ENCODE measurements around the gene KIF13A. TPM values are rescaled to one million over a fixed set of nuclear protein-coding genes. Genes with fewer than 3 reads are reported as not detected.

Gene KIF13A
- total RNA-seq, 4 donors from 2014 or later: 39.6 to 51.6 (median 43.2) TPM

DNA sequence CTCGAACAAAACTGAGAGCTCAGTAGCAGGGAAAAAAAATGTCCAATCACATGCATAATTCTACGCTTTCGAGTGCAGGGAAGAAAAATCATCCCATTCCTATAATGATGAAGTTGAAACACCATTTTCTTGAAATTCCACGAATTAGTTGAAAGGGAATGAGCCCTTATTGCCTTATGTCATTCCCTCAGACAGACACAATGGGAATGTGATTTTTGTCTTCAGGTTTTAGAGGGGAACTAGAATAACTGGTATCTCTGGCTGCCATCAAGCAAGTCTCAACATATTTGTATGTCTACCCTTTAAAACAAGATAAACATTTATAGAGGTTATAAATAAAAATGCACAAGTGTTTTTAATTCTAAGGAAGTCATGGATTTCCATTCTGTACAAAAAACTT is 87.9 kb downstream of the KIF13A start:
- no peaks in the 10 kb centered on the region for H3K27me3 ChIP-seq
- peaks cover 0 to 12% (median 0%) of the 10 kb centered on the region in 4 donors for H3K9me3 ChIP-seq
- peaks cover 0 to 28% (median 0%) of the 10 kb centered on the region in 3 donors for H3K36me3 ChIP-seq
- no peaks in the 10 kb centered on the region for H3K4me1 ChIP-seq
- TF ChIP-seq POLR2A (IDR thresholded peaks at IDR 0.05): no peak
- TF ChIP-seq, protein P1, sequence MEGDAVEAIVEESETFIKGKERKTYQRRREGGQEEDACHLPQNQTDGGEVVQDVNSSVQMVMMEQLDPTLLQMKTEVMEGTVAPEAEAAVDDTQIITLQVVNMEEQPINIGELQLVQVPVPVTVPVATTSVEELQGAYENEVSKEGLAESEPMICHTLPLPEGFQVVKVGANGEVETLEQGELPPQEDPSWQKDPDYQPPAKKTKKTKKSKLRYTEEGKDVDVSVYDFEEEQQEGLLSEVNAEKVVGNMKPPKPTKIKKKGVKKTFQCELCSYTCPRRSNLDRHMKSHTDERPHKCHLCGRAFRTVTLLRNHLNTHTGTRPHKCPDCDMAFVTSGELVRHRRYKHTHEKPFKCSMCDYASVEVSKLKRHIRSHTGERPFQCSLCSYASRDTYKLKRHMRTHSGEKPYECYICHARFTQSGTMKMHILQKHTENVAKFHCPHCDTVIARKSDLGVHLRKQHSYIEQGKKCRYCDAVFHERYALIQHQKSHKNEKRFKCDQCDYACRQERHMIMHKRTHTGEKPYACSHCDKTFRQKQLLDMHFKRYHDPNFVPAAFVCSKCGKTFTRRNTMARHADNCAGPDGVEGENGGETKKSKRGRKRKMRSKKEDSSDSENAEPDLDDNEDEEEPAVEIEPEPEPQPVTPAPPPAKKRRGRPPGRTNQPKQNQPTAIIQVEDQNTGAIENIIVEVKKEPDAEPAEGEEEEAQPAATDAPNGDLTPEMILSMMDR (IDR thresholded peaks at IDR 0.05): no peak
- DNase-seq: no peak
- no peak overlapping the region for H3K4me3 ChIP-seq
- H3K27ac ChIP-seq: no peak overlapping the region

DNA sequence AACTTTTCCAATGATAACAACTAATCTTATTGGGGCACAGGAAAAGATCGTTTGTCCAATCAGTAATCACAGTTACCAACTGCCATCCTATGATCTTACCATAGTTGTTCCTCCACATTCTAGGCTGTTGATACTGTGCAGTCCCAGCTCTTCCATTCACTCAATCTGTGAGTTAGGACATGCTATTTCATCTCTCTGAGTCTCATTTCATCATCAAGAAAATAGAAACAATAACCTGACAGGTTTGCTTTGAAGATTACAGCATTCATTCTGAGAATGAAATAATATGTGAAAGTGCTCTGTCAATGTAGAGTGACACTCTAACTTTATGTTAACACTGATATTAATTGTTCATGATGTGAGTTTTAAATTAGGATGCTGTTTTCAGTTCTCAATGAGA is 89.8 kb downstream of the KIF13A start:
- TF ChIP-seq, protein P1 (IDR thresholded peaks at IDR 0.05): no peak
- no peak for TF ChIP-seq POLR2A (IDR thresholded peaks at IDR 0.05)
- H3K4me3 ChIP-seq: no peak overlapping the region
- no peak overlapping the region for H3K27ac ChIP-seq
- H3K9me3 ChIP-seq: peaks cover 0 to 12% (median 0%) of the 10 kb centered on the region in 4 donors
- no peaks in the 10 kb centered on the region for H3K4me1 ChIP-seq
- no peaks in the 10 kb centered on the region for H3K27me3 ChIP-seq
- DNase-seq: no peak
- peaks cover 0 to 34% (median 0%) of the 10 kb centered on the region in 3 donors for H3K36me3 ChIP-seq

DNA sequence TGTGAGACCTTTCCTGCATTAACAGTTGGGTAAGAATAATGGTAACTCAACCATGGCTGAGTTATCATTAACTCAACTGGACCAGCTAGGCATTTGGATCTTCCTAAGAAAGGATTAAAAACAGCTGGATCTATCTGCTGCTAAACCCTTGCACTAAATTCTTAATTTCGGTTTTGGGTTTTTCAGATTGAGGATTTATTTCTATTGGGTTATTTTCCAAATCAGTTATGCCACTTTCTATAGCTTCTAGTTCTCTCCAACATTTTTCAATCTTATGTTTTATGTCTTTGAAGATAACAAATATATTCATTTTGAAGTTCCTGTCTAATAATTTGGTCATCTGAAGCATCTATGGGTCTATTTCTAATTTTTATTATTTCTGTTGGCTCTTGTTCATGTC is 92.5 kb downstream of the KIF13A start:
- peaks cover 0 to 12% (median 0%) of the 10 kb centered on the region in 4 donors for H3K9me3 ChIP-seq
- H3K4me3 ChIP-seq: no peak overlapping the region
- no peaks in the 10 kb centered on the region for H3K4me1 ChIP-seq
- TF ChIP-seq, protein P1 (IDR thresholded peaks at IDR 0.05): no peak
- TF ChIP-seq POLR2A (IDR thresholded peaks at IDR 0.05): no peak
- H3K27me3 ChIP-seq: no peaks in the 10 kb centered on the region
- DNase-seq: no peak
- H3K36me3 ChIP-seq: peaks cover 0 to 34% (median 0%) of the 10 kb centered on the region in 3 donors
- no peak overlapping the region for H3K27ac ChIP-seq

DNA sequence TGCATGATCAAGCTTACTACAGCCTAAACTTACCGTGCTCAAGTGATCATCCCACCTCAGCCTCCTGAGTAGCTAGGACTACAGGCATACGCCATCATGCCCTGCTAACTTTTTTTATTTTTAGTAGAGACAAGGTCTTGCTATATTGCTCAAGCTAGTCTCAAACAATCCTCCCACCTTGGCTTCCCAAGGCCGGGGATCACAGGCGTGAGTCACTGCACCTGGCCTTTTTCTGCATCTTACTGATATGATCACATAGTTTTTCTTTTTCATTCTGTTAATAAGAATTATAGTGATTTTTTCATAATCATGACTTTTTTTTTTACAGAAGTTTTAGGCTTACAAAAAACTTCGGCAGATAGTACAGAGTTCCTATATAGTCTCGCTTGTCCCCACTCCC is 93.2 kb downstream of the KIF13A start:
- Histone ChIP-seq H3K36me3 (peaks cover 0 to 34% (median 0%) of the 10 kb centered on the region in 3 donors), H3K9me3 (peaks cover 0 to 12% (median 0%) of the 10 kb centered on the region in 4 donors), H3K27ac (no peak overlapping the region), H3K4me3 (no peak overlapping the region), H3K4me1 (no peaks in the 10 kb centered on the region), H3K27me3 (no peaks in the 10 kb centered on the region)
- no peak for DNase-seq
- TF ChIP-seq, protein P1 (IDR thresholded peaks at IDR 0.05): no peak
- no peak for TF ChIP-seq POLR2A (IDR thresholded peaks at IDR 0.05)

DNA sequence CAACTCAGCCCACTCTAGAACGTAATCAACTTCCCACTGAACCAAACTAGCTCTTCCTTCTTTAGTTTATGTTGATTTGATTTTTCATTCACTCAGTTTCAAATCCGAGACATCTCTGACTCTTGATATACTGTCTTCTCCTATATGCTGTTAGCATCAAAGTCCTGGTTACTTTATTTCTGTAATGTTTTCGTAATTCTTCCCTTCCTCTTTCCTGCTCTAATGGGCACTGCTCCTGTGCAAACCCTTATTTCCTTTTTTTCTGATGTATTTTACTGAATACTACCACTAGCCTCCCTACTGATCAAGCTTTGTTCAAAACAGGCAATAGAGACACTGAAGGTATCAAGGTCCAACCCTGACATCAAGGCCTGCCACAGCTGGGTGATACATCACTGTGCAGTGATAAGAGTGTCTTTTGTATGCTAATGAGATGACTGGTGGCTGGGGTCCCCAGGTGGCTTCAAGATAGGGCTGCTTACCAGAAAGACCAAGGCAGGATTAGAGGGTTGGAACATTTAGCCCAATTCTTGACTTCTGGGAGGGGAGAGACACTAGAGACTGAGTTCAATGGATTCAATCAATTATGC is 95.2 kb downstream of the KIF13A start:
- H3K4me1 ChIP-seq: no peaks in the 10 kb centered on the region
- no peak for TF ChIP-seq POLR2A (IDR thresholded peaks at IDR 0.05)
- TF ChIP-seq, protein P1 (IDR thresholded peaks at IDR 0.05): no peak
- DNase-seq: no peak
- H3K27ac ChIP-seq: no peak overlapping the region
- peaks cover 0 to 28% (median 0%) of the 10 kb centered on the region in 3 donors for H3K36me3 ChIP-seq
- H3K4me3 ChIP-seq: no peak overlapping the region
- peaks cover 0 to 12% (median 0%) of the 10 kb centered on the region in 4 donors for H3K9me3 ChIP-seq
- H3K27me3 ChIP-seq: no peaks in the 10 kb centered on the region

All from Peyer's patch (tissue), 4 donors.